ENCODE data around the gene PRKCA. TPM values are rescaled to one million over a fixed set of nuclear protein-coding genes. Genes with fewer than 3 reads are reported as not detected.
A peak's percentile ranks its signal among the peaks of the same experiment; 100 is the strongest.

PRKCA gene
- total RNA-seq, 1 experiment from 2014 or later: 29.5 TPM

DNA sequence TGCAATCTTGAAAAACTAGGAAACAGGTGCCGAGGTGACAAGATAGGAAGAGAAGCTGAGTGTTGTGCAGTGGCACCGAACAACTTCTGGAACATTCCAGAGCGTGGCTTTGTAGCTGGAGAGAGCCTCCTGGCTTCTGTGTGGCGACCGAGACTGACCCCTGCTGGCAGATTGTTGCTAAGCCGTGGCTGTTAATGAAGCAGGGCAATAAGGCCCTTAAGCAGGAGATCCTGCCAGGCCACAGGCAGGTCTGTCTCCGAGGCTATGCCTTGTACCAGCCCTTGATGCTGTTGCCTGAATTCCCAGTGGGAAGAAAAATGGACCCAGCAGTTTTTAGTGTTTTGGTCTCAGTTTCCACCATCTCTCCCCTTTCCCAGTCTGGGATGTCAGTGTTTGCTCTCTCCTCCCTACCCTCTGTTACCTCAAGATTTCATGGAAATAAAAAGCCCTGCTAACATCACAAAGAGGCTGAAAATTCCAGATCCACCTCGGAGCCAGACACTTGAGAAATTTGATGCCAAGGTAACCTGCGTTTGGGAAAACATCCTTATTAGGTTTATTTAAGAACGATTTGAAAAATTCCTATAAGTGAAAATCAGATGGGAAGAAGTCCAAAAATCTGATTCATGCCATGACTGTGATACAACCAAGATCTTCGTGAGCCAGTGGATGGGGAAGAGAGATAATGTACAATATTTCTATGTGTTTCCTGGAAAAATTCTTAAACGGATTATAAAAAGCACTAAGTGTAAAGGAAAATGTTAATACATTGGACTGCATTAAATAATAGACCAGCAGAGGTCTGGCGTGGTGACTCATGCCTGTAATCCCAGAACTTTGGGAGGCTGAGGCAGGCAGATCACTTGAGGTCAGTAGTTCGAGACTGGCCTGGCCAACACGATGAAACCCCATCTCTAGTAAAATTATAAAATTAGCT is 265.1 kb downstream of the PRKCA start (continued):
- TF ChIP-seq, protein P1, sequence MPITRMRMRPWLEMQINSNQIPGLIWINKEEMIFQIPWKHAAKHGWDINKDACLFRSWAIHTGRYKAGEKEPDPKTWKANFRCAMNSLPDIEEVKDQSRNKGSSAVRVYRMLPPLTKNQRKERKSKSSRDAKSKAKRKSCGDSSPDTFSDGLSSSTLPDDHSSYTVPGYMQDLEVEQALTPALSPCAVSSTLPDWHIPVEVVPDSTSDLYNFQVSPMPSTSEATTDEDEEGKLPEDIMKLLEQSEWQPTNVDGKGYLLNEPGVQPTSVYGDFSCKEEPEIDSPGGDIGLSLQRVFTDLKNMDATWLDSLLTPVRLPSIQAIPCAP (CRISPR knock-in tag; IDR thresholded peaks at IDR 0.05): 0 out of 2 replicates have a peak, but pooled peaks have one; percentile 81
- TF ChIP-seq TEAD4 (CRISPR knock-in tag; IDR thresholded peaks at IDR 0.05) (no peak), ZNF317 (CRISPR knock-in tag; IDR thresholded peaks at IDR 0.05; ENCODE audit: borderline replicate concordance, low read depth) (no peak), IRF2 (CRISPR knock-in tag; IDR thresholded peaks at IDR 0.05; ENCODE audit: borderline replicate concordance, low read depth) (no peak), ZNF232 (CRISPR knock-in tag; IDR thresholded peaks at IDR 0.05) (peak; percentile 93), ETV6 (CRISPR knock-in tag; IDR thresholded peaks at IDR 0.05) (peak; percentile 96), CREM (CRISPR knock-in tag; IDR thresholded peaks at IDR 0.05) (0 out of 2 replicates have a peak, but pooled peaks have one; percentile 60), TEAD1 (CRISPR knock-in tag; IDR thresholded peaks at IDR 0.05) (peak; percentile 76), CBFB (CRISPR knock-in tag; IDR thresholded peaks at IDR 0.05; ENCODE audit: low read depth) (no peak), GABPB1 (CRISPR knock-in tag; IDR thresholded peaks at IDR 0.05) (peak; percentile 44; the same call in 1 of the 2 replicates)
- TF ChIP-seq, protein P2, sequence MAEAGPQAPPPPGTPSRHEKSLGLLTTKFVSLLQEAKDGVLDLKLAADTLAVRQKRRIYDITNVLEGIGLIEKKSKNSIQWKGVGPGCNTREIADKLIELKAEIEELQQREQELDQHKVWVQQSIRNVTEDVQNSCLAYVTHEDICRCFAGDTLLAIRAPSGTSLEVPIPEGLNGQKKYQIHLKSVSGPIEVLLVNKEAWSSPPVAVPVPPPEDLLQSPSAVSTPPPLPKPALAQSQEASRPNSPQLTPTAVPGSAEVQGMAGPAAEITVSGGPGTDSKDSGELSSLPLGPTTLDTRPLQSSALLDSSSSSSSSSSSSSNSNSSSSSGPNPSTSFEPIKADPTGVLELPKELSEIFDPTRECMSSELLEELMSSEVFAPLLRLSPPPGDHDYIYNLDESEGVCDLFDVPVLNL (CRISPR knock-in tag; IDR thresholded peaks at IDR 0.05; ENCODE audit: borderline replicate concordance, low read depth): no peak
- TF ChIP-seq, protein P3, sequence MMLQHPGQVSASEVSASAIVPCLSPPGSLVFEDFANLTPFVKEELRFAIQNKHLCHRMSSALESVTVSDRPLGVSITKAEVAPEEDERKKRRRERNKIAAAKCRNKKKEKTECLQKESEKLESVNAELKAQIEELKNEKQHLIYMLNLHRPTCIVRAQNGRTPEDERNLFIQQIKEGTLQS (CRISPR knock-in tag; conservative IDR thresholded peaks at IDR 0.05): no peak
- TF ChIP-seq, protein P4, sequence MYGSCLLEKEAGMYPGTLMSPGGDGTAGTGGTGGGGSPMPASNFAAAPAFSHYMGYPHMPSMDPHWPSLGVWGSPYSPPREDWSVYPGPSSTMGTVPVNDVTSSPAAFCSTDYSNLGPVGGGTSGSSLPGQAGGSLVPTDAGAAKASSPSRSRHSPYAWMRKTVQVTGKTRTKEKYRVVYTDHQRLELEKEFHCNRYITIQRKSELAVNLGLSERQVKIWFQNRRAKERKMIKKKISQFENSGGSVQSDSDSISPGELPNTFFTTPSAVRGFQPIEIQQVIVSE (CRISPR knock-in tag; IDR thresholded peaks at IDR 0.05; ENCODE audit: borderline replicate concordance): no peak
- TF ChIP-seq, protein P5, sequence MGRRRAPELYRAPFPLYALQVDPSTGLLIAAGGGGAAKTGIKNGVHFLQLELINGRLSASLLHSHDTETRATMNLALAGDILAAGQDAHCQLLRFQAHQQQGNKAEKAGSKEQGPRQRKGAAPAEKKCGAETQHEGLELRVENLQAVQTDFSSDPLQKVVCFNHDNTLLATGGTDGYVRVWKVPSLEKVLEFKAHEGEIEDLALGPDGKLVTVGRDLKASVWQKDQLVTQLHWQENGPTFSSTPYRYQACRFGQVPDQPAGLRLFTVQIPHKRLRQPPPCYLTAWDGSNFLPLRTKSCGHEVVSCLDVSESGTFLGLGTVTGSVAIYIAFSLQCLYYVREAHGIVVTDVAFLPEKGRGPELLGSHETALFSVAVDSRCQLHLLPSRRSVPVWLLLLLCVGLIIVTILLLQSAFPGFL (CRISPR knock-in tag; IDR thresholded peaks at IDR 0.05; ENCODE audit: borderline replicate concordance): no peak

DNA sequence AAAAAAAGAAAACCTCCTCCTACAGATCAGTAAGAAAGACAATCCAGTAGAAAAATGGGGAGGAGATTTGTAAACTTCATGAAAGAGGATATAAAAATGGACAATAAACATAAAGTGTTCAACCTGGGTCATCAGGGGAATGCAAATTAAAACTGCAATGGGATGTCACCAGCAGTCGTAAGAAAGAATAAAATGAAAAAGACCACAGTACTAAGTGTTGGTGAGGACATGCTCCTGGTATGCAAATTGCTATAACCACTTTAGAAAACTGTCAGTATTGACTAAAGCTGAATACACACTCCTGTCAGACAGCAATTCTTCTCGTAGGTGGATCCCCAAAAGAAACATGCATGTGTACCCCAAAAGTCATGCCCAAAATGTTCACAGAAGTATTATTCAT is 267.2 kb downstream of the PRKCA start:
- Mint-ChIP-seq H3K4me1 (peaks cover 32% of the 10 kb centered on the region), H3K36me3 (peaks cover 9% of the 10 kb centered on the region), H3K27me3 (ENCODE audit: low read depth) (peaks cover 2% of the 10 kb centered on the region; the same call in 1 of the 2 replicates), H3K9me3 (peaks cover 17% of the 10 kb centered on the region), H3K4me3 (no peak overlapping the region), H3K27ac (no peak overlapping the region)
- DNase-seq (ENCODE audit: low spot score) (no peak), ATAC-seq (no peak)
- POLR2A ChIA-PET: no interaction called here
- CTCF ChIA-PET: no interaction called here
- TF ChIP-seq, protein P6, sequence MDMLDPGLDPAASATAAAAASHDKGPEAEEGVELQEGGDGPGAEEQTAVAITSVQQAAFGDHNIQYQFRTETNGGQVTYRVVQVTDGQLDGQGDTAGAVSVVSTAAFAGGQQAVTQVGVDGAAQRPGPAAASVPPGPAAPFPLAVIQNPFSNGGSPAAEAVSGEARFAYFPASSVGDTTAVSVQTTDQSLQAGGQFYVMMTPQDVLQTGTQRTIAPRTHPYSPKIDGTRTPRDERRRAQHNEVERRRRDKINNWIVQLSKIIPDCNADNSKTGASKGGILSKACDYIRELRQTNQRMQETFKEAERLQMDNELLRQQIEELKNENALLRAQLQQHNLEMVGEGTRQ (CRISPR knock-in tag; IDR thresholded peaks at IDR 0.05): no peak
- TF ChIP-seq, protein P7, sequence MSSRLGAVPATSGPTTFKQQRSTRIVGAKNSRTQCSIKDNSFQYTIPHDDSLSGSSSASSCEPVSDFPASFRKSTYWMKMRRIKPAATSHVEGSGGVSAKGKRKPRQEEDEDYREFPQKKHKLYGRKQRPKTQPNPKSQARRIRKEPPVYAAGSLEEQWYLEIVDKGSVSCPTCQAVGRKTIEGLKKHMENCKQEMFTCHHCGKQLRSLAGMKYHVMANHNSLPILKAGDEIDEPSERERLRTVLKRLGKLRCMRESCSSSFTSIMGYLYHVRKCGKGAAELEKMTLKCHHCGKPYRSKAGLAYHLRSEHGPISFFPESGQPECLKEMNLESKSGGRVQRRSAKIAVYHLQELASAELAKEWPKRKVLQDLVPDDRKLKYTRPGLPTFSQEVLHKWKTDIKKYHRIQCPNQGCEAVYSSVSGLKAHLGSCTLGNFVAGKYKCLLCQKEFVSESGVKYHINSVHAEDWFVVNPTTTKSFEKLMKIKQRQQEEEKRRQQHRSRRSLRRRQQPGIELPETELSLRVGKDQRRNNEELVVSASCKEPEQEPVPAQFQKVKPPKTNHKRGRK (CRISPR knock-in tag; IDR thresholded peaks at IDR 0.05; ENCODE audit: borderline replicate concordance): no peak
- TF ChIP-seq ZNF232 (CRISPR knock-in tag; IDR thresholded peaks at IDR 0.05) (no peak), ETV6 (CRISPR knock-in tag; IDR thresholded peaks at IDR 0.05) (no peak), ELF4 (CRISPR knock-in tag; IDR thresholded peaks at IDR 0.05; ENCODE audit: low read depth) (no peak), TP53 (CRISPR knock-in tag; IDR thresholded peaks at IDR 0.05) (no peak), NFATC4 (CRISPR knock-in tag; IDR thresholded peaks at IDR 0.05) (no peak), IRF2 (CRISPR knock-in tag; IDR thresholded peaks at IDR 0.05; ENCODE audit: borderline replicate concordance, low read depth) (no peak), NFYB (CRISPR knock-in tag; conservative IDR thresholded peaks at IDR 0.05; ENCODE audit: low read depth) (no peak), FOXJ3 (CRISPR knock-in tag; IDR thresholded peaks at IDR 0.05; ENCODE audit: borderline replicate concordance) (no peak)
- TF ChIP-seq, protein P8, sequence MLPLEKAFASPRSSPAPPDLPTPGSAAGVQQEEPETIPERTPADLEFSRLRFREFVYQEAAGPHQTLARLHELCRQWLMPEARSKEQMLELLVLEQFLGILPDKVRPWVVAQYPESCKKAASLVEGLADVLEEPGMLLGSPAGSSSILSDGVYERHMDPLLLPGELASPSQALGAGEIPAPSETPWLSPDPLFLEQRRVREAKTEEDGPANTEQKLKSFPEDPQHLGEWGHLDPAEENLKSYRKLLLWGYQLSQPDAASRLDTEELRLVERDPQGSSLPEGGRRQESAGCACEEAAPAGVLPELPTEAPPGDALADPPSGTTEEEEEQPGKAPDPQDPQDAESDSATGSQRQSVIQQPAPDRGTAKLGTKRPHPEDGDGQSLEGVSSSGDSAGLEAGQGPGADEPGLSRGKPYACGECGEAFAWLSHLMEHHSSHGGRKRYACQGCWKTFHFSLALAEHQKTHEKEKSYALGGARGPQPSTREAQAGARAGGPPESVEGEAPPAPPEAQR (CRISPR knock-in tag; IDR thresholded peaks at IDR 0.05): no peak
- TF ChIP-seq, protein P9, sequence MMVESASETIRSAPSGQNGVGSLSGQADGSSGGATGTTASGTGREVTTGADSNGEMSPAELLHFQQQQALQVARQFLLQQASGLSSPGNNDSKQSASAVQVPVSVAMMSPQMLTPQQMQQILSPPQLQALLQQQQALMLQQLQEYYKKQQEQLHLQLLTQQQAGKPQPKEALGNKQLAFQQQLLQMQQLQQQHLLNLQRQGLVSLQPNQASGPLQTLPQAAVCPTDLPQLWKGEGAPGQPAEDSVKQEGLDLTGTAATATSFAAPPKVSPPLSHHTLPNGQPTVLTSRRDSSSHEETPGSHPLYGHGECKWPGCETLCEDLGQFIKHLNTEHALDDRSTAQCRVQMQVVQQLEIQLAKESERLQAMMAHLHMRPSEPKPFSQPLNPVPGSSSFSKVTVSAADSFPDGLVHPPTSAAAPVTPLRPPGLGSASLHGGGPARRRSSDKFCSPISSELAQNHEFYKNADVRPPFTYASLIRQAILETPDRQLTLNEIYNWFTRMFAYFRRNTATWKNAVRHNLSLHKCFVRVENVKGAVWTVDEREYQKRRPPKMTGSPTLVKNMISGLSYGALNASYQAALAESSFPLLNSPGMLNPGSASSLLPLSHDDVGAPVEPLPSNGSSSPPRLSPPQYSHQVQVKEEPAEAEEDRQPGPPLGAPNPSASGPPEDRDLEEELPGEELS (CRISPR knock-in tag; IDR thresholded peaks at IDR 0.05): no peak

Data from WTC11 (cell line).